ENCODE measurements around the gene NPLOC4. TPM values are rescaled to one million over a fixed set of nuclear protein-coding genes. Genes with fewer than 3 reads are reported as not detected.
A peak's percentile ranks its signal among the peaks of the same experiment; 100 is the strongest.

The NPLOC4 gene
- total and polyA plus RNA-seq, 2 of the 13 experiments (the other 11 are each of a cell fraction or from before 2014, with no cell fraction given), result 57.0 to 97.0 TPM

DNA sequence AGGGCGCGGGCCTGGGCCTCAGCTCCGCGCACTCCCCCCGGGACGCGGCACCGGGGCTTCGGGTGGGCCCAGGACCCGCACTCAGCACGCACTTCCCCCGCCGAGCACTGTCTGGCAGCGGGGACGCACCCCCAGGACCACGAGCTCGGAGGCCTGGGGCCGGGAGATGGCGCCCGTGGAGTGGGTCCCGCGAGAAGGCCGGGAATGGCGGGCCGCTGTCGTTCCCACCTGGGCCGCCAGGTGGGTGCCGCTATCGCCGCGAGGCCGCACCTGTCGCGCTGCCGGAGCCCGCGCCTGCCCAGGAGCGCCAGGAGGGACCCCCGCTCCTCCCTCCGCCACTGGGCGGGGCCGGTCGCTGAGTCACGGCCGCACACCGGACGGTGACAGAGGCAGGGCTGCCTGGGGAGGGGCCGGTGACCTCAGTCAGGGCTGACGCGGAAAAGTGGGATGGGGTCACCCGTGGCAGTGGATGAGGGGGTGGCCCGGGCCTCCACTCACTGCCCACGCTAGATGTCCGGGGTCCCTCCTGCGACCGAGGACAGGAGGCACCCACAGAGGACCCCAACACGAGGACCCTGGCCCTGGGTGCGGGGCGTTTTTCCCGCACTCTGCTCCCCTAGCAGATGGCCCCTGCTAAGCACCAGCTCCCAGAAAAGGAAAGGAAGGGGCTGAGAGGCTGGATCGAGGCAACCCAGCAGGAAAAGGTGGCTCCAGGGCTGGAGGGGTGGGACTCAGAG, 117.5 kb downstream of the NPLOC4 start (continued):
- TF ChIP-seq CC2D1A (CRISPR knock-in tag; IDR thresholded peaks at IDR 0.05) (no peak), ZFP82 (CRISPR knock-in tag; IDR thresholded peaks at IDR 0.05; ENCODE audit: borderline replicate concordance) (0 out of 2 replicates have a peak, but pooled peaks have one; percentile 79), HIVEP1 (CRISPR knock-in tag; IDR thresholded peaks at IDR 0.05) (no peak), MEIS1 (CRISPR knock-in tag; IDR thresholded peaks at IDR 0.05; ENCODE audit: borderline replicate concordance) (0 out of 2 replicates have a peak, but pooled peaks have one; percentile 40), FOXC1 (CRISPR knock-in tag; IDR thresholded peaks at IDR 0.05; ENCODE audit: borderline replicate concordance) (0 out of 2 replicates have a peak, but pooled peaks have one; percentile 19), DPF2 (CRISPR knock-in tag; IDR thresholded peaks at IDR 0.05; ENCODE audit: borderline replicate concordance, low read depth) (no peak)
- TF ChIP-seq, protein P1, sequence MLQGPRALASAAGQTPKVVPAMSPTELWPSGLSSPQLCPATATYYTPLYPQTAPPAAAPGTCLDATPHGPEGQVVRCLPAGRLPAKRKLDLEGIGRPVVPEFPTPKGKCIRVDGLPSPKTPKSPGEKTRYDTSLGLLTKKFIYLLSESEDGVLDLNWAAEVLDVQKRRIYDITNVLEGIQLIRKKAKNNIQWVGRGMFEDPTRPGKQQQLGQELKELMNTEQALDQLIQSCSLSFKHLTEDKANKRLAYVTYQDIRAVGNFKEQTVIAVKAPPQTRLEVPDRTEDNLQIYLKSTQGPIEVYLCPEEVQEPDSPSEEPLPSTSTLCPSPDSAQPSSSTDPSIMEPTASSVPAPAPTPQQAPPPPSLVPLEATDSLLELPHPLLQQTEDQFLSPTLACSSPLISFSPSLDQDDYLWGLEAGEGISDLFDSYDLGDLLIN (CRISPR knock-in tag; IDR thresholded peaks at IDR 0.05; ENCODE audit: borderline replicate concordance), result no peak
- TF ChIP-seq, protein P2, sequence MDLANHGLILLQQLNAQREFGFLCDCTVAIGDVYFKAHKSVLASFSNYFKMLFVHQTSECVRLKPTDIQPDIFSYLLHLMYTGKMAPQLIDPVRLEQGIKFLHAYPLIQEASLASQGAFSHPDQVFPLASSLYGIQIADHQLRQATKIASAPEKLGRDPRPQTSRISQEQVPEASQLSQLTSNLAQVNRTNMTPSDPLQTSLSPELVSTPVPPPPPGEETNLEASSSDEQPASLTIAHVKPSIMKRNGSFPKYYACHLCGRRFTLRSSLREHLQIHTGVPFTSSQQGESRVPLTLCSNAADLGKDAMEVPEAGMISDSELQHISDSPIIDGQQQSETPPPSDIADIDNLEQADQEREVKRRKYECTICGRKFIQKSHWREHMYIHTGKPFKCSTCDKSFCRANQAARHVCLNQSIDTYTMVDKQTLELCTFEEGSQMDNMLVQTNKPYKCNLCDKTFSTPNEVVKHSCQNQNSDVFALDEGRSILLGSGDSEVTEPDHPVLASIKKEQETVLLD (CRISPR knock-in tag; IDR thresholded peaks at IDR 0.05; ENCODE audit: low read depth), result peak; percentile 69; the same call in 1 of the 2 replicates
- TF ChIP-seq, protein P3, sequence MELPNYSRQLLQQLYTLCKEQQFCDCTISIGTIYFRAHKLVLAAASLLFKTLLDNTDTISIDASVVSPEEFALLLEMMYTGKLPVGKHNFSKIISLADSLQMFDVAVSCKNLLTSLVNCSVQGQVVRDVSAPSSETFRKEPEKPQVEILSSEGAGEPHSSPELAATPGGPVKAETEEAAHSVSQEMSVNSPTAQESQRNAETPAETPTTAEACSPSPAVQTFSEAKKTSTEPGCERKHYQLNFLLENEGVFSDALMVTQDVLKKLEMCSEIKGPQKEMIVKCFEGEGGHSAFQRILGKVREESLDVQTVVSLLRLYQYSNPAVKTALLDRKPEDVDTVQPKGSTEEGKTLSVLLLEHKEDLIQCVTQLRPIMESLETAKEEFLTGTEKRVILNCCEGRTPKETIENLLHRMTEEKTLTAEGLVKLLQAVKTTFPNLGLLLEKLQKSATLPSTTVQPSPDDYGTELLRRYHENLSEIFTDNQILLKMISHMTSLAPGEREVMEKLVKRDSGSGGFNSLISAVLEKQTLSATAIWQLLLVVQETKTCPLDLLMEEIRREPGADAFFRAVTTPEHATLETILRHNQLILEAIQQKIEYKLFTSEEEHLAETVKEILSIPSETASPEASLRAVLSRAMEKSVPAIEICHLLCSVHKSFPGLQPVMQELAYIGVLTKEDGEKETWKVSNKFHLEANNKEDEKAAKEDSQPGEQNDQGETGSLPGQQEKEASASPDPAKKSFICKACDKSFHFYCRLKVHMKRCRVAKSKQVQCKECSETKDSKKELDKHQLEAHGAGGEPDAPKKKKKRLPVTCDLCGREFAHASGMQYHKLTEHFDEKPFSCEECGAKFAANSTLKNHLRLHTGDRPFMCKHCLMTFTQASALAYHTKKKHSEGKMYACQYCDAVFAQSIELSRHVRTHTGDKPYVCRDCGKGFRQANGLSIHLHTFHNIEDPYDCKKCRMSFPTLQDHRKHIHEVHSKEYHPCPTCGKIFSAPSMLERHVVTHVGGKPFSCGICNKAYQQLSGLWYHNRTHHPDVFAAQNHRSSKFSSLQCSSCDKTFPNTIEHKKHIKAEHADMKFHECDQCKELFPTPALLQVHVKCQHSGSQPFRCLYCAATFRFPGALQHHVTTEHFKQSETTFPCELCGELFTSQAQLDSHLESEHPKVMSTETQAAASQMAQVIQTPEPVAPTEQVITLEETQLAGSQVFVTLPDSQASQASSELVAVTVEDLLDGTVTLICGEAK (IDR thresholded peaks at IDR 0.05), result no peak
- TF ChIP-seq, protein P3 (CRISPR knock-in tag; IDR thresholded peaks at IDR 0.05), result no peak
- TF ChIP-seq, protein P4, sequence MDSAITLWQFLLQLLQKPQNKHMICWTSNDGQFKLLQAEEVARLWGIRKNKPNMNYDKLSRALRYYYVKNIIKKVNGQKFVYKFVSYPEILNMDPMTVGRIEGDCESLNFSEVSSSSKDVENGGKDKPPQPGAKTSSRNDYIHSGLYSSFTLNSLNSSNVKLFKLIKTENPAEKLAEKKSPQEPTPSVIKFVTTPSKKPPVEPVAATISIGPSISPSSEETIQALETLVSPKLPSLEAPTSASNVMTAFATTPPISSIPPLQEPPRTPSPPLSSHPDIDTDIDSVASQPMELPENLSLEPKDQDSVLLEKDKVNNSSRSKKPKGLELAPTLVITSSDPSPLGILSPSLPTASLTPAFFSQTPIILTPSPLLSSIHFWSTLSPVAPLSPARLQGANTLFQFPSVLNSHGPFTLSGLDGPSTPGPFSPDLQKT (CRISPR knock-in tag; IDR thresholded peaks at IDR 0.05; ENCODE audit: borderline replicate concordance), result no peak

Measured in HepG2 (cell line).